H1 (cell line): ENCODE data around the gene SLC52A3. TPM values are rescaled to one million over a fixed set of nuclear protein-coding genes. Genes with fewer than 3 reads are reported as not detected.
A peak's percentile ranks its signal among the peaks of the same experiment; 100 is the strongest.

Experiments used
- CTCF ChIA-PET: fragments of 300-600 bp; sonication (Branson Sonifier 250); formaldehyde crosslinking; loops from one replicate; lab custom pipeline; 2021; ENCODE audit not compliant: partially characterized antibody; lab: Charles Lee
- POLR2A ChIA-PET: fragments of 300-600 bp; sonication (Branson Sonifier 250); formaldehyde crosslinking; loops from one replicate; lab custom pipeline; 2021; ENCODE audit warnings: inconsistent platforms; ENCODE audit not compliant: partially characterized antibody; lab: Charles Lee
- DNase-seq, 2 experiments: peaks; one replicate each; pipeline versions ENCODE4 v3.0.0 to v3.0.0-alpha.2; 2010 to 2022; ENCODE audit warnings: low spot score in 2 of 2, low read depth in 1 of 2, mixed read lengths in 1 of 2
- FAIRE-seq: peaks from 2 replicates; lab custom pipeline; 2011; peaks lifted over from hg19 to GRCh38; lab: Jason Lieb, UNC
- H2AFZ ChIP-seq: 2 replicates; pipeline ENCODE4 v1.8.1; 2012; ENCODE audit warnings: low read length, inconsistent platforms
- H2AK5ac ChIP-seq: 2 replicates; pipeline ENCODE4 v1.6.1; 2013; ENCODE audit warnings: low read depth, low read length
- H2BK120ac ChIP-seq: replicated peaks from 2 replicates; pipeline ENCODE3; 2013; ENCODE audit warnings: low read depth, low read length, inconsistent platforms
- H2BK12ac ChIP-seq: 2 replicates; pipeline ENCODE4 v1.6.1; 2013; ENCODE audit warnings: low read depth, low read length
- H2BK15ac ChIP-seq: 2 replicates; pipeline ENCODE4 v1.6.1; 2013; ENCODE audit warnings: low read length
- H2BK20ac ChIP-seq: 2 replicates; pipeline ENCODE4 v1.6.1; 2013; ENCODE audit warnings: low read length
- H2BK5ac ChIP-seq: 2 replicates; pipeline ENCODE4 v1.6.1; 2013; ENCODE audit warnings: low read depth, low read length
- H3K14ac ChIP-seq: 2 replicates; pipeline ENCODE4 v1.6.1; 2013; ENCODE audit warnings: inconsistent platforms; ENCODE audit not compliant: insufficient read length
- H3K18ac ChIP-seq: 2 replicates; pipeline ENCODE4 v1.6.1; 2013; ENCODE audit warnings: low read length; ENCODE audit errors: extremely low read depth
- H3K23ac ChIP-seq: 2 replicates; pipeline ENCODE4 v1.6.1; 2013; ENCODE audit warnings: inconsistent platforms; ENCODE audit not compliant: insufficient read length
- H3K23me2 ChIP-seq: 2 replicates; pipeline ENCODE4 v1.6.1; 2013; ENCODE audit warnings: low read depth, low read length
- H3K27ac ChIP-seq: 2 replicates; pipeline ENCODE4 v1.6.1; 2011; ENCODE audit warnings: low read depth, low read length, inconsistent platforms
- H3K27me3 ChIP-seq, 4 experiments: replicated peaks in 1 of 4; 1 replicate in 1 of 4; 2 replicates in 3 of 4; pipeline versions ENCODE4 v1.6.1 to v1.8.1; 2011 to 2013; ENCODE audit warnings: low read length in 3 of 4, mild to moderate bottlenecking in 3 of 4, inconsistent platforms in 2 of 4, mixed read lengths in 2 of 4, moderate library complexity in 1 of 4; ENCODE audit not compliant: control insufficient read depth in 3 of 4, insufficient read depth in 3 of 4; ENCODE audit errors: extremely low read depth in 1 of 4
- H3K36me3 ChIP-seq, 4 experiments: 2 replicates each; pipeline versions ENCODE4 v1.6.1 to v1.8.1; 2011 to 2013; ENCODE audit warnings: mild to moderate bottlenecking in 4 of 4, low read length in 3 of 4, moderate library complexity in 2 of 4, control low read depth in 1 of 4, inconsistent platforms in 1 of 4; ENCODE audit not compliant: insufficient read depth in 4 of 4, control insufficient read depth in 2 of 4
- H3K4ac ChIP-seq: replicated peaks from 2 replicates; pipeline ENCODE3; 2013; ENCODE audit warnings: low read length, low read depth, mixed read lengths, inconsistent platforms; ENCODE audit not compliant: insufficient read length
- H3K4me1 ChIP-seq, 4 experiments: replicated peaks in 1 of 4; 1 replicate in 1 of 4; 2 replicates in 3 of 4; pipeline versions ENCODE4 v1.6.1 to v1.8.1; 2011 to 2013; ENCODE audit warnings: low read length in 3 of 4, inconsistent platforms in 2 of 4, mixed read lengths in 1 of 4; ENCODE audit not compliant: insufficient read depth in 4 of 4, control insufficient read depth in 3 of 4
- H3K4me2 ChIP-seq, 2 experiments: 2 replicates each; pipeline versions ENCODE4 v1.6.1 to v1.8.1; 2011 to 2013; ENCODE audit warnings: low read depth in 2 of 2, low read length in 2 of 2, control low read depth in 1 of 2, inconsistent platforms in 1 of 2, mild to moderate bottlenecking in 1 of 2; ENCODE audit not compliant: insufficient read depth in 1 of 2
- H3K4me3 ChIP-seq, 4 experiments: fragments of 200-600, 300-600 bp in 1 of 4; sonication (generic), shearing (Covaris generic), sonication (Bioruptor Twin) in 1 of 4; 2 replicates each; pipeline versions ENCODE4 v1.5.1 to v1.8.1; 2011 to 2016; ENCODE audit warnings: low read length in 4 of 4, low read depth in 3 of 4, control low read depth in 2 of 4, inconsistent platforms in 2 of 4, mild to moderate bottlenecking in 2 of 4, mixed read lengths in 1 of 4, moderate library complexity in 1 of 4; ENCODE audit not compliant: insufficient read depth in 2 of 4; ENCODE audit errors: extremely low read depth in 1 of 4
- H3K56ac ChIP-seq: replicated peaks from 2 replicates; pipeline ENCODE3; 2013; ENCODE audit warnings: low read depth, mild to moderate bottlenecking, mixed read lengths, low read length, inconsistent platforms; ENCODE audit not compliant: insufficient read length
- H3K79me1 ChIP-seq: 2 replicates; pipeline ENCODE4 v1.6.1; 2013; ENCODE audit warnings: low read depth, low read length, control low read depth
- H3K79me2 ChIP-seq, 2 experiments: 2 replicates each; pipeline versions ENCODE4 v1.6.1 to v1.8.1; 2012 to 2013; ENCODE audit warnings: low read length in 2 of 2, mild to moderate bottlenecking in 2 of 2, inconsistent platforms in 1 of 2; ENCODE audit not compliant: insufficient read depth in 2 of 2, control insufficient read depth in 1 of 2
- H3K9ac ChIP-seq, 4 experiments: replicated peaks in 1 of 4; 1 replicate in 1 of 4; 2 replicates in 3 of 4; pipeline versions ENCODE4 v1.6.1 to v1.8.1; 2011 to 2013; ENCODE audit warnings: low read depth in 3 of 4, low read length in 3 of 4, control low read depth in 2 of 4, mild to moderate bottlenecking in 2 of 4, moderate library complexity in 2 of 4, inconsistent platforms in 1 of 4; ENCODE audit errors: extremely low read depth in 1 of 4
- H3K9me3 ChIP-seq, 2 experiments: 2 replicates each; pipeline versions ENCODE4 v1.6.1 to v1.8.1; 2012 to 2013; ENCODE audit warnings: mild to moderate bottlenecking in 2 of 2, moderate library complexity in 2 of 2, control low read depth in 1 of 2, inconsistent platforms in 1 of 2, low read depth in 1 of 2, low read length in 1 of 2, mixed read lengths in 1 of 2; ENCODE audit not compliant: insufficient read depth in 2 of 2
- H4K20me1 ChIP-seq, 2 experiments: replicated peaks in 1 of 2; 2 replicates each; pipeline versions ENCODE3 to v1.8.1; 2011 to 2013; ENCODE audit warnings: inconsistent platforms in 2 of 2, low read length in 2 of 2, mild to moderate bottlenecking in 1 of 2; ENCODE audit not compliant: insufficient read depth in 2 of 2, control insufficient read depth in 1 of 2
- H4K5ac ChIP-seq: 2 replicates; pipeline ENCODE4 v1.6.1; 2013; ENCODE audit warnings: low read length, low read depth, mixed read lengths, inconsistent platforms; ENCODE audit not compliant: insufficient read length
- H4K8ac ChIP-seq: 2 replicates; pipeline ENCODE4 v1.8.0; 2013; ENCODE audit warnings: mild to moderate bottlenecking, moderate library complexity, low read length, inconsistent platforms; ENCODE audit not compliant: insufficient read depth; ENCODE audit errors: extremely low read depth
- H4K91ac ChIP-seq: replicated peaks from 2 replicates; pipeline ENCODE3; 2013; ENCODE audit warnings: low read length, mixed read lengths, inconsistent platforms; ENCODE audit not compliant: insufficient read length
- CEBPB ChIP-seq: IDR thresholded peaks from 2 replicates; pipeline ENCODE4 v1.6.1; 2012; ENCODE audit warnings: low read depth, low read length
- CREB1 ChIP-seq: IDR thresholded peaks from 2 replicates; pipeline ENCODE4 v1.6.1; 2012; ENCODE audit warnings: inconsistent platforms
- CTCF ChIP-seq, 3 experiments: IDR thresholded peaks; 1 replicate in 2 of 3; 2 replicates in 1 of 3; pipeline versions ENCODE4 v1.5.1 to v1.6.1; 2011; ENCODE audit warnings: low read length in 3 of 3, mild to moderate bottlenecking in 3 of 3, inconsistent platforms in 2 of 3, low read depth in 1 of 3, moderate library complexity in 1 of 3; ENCODE audit not compliant: insufficient read depth in 1 of 3; ENCODE audit errors: control extremely low read depth in 1 of 3
- GABPA ChIP-seq: IDR thresholded peaks from 2 replicates; pipeline ENCODE4 v1.6.1; 2011; ENCODE audit warnings: mild to moderate bottlenecking, low read length, moderate library complexity, borderline replicate concordance; ENCODE audit not compliant: insufficient read depth
- RAD21 ChIP-seq, 2 experiments: IDR thresholded peaks in 1 of 2; conservative IDR thresholded peaks in 1 of 2; 2 replicates each; pipeline ENCODE4 v1.6.1; 2011; ENCODE audit warnings: low read depth in 2 of 2, low read length in 2 of 2, improper control_type of control experiment in 1 of 2, inconsistent platforms in 1 of 2, mild to moderate bottlenecking in 1 of 2, moderate library complexity in 1 of 2
- SP4 ChIP-seq: IDR thresholded peaks from 2 replicates; pipeline ENCODE4 v1.6.1; 2012; ENCODE audit warnings: low read length, inconsistent platforms
- WGBS, 2 experiments: shearing (Covaris generic) in 1 of 2; methylation state at CpG; one replicate each; pipeline versions ENCODE4 v1.1.6 to v1.1.7; 2013 to 2015; ENCODE audit warnings: low lambda C conversion rate in 2 of 2, mixed read lengths in 2 of 2, inconsistent platforms in 1 of 2, low coverage in 1 of 2, missing lambda C conversion rate in 1 of 2; ENCODE audit not compliant: insufficient replicate concordance in 2 of 2, insufficient coverage in 1 of 2, insufficient read length in 1 of 2; ENCODE audit errors: extremely low coverage in 1 of 2, missing lambda C conversion rate in 1 of 2; 5-methylcytosine and 5-hydroxymethylcytosine counted together
- long read RNA-seq, 2 experiments: library from RNA in 1 of 2; library from capped mRNA in 1 of 2; stranded (forward); transcript quantifications; one replicate each; pipeline ENCODE4 v2.0.0, GENCODE V29; 2021; ENCODE audit warnings: inconsistent platforms in 1 of 2
- polyA minus RNA-seq, 3 experiments: library from RNA; depleted of rRNA, polyadenylated mRNA; stranded (reverse); fragments of >200 nt; gene quantifications; 1 replicate in 2 of 3; 2 replicates in 1 of 3; pipeline ENCODE4 v1.2.3, GENCODE V29; 2011
- polyA plus RNA-seq, 7 experiments: library from polyadenylated mRNA; depleted of rRNA in 3 of 7; stranded (reverse) in 5 of 7; unstranded in 2 of 7; fragments of >200 nt in 5 of 7; fragments of 200-250 nt in 2 of 7; gene quantifications; 1 replicate in 5 of 7; 2 replicates in 1 of 7; 4 replicates in 1 of 7; pipeline versions ENCODE4 v1.2.1 to v1.2.3, GENCODE V29; 2011 to 2013; ENCODE audit warnings: missing spikeins in 2 of 7, mixed read lengths in 2 of 7
- total RNA-seq: library from RNA; stranded (reverse); fragmentation: NEBNext Ultra II Directional; extraction: Animal tissue kit (Norgen Biotek cat#: 25700); gene quantifications from 2 replicates; pipeline ENCODE4 v1.2.1, GENCODE V29; 2021

SLC52A3 gene
- 3.9 and 4.2 TPM in 2 replicates for total RNA-seq
- 2.3 and 4.2 TPM in 2 replicates for polyA plus RNA-seq (2011; rRNA removed)
- 1.8 TPM for polyA plus RNA-seq (2011; cell fraction: cytosol; rRNA removed)
- polyA plus RNA-seq (2011; cell fraction: nucleus; rRNA removed), result 3.1 TPM
- polyA plus RNA-seq (2012, experiment 1 of 2), result 1.6 to 2.4 TPM (median 2.0 TPM) in 4 replicates
- 2.2 TPM for polyA plus RNA-seq (2012, experiment 2 of 2)
- polyA plus RNA-seq (2013, experiment 1 of 2), result 4.1 TPM
- polyA plus RNA-seq (2013, experiment 2 of 2), result 4.2 TPM
- 2.0 and 2.7 TPM in 2 replicates for polyA minus RNA-seq (2011; rRNA and poly(A)+ RNA removed)
- 2.1 TPM for polyA minus RNA-seq (2011; cell fraction: cytosol; rRNA and poly(A)+ RNA removed)
- polyA minus RNA-seq (2011; cell fraction: nucleus; rRNA and poly(A)+ RNA removed), result 2.5 TPM
- long read RNA-seq, experiment 1, partial matches to known transcripts, result 1 of 5 reads
- long read RNA-seq, experiment 1, other reads (novel, unspliced or antisense), result 4 of 5 reads
- long read RNA-seq, experiment 2, result 0 reads

DNA sequence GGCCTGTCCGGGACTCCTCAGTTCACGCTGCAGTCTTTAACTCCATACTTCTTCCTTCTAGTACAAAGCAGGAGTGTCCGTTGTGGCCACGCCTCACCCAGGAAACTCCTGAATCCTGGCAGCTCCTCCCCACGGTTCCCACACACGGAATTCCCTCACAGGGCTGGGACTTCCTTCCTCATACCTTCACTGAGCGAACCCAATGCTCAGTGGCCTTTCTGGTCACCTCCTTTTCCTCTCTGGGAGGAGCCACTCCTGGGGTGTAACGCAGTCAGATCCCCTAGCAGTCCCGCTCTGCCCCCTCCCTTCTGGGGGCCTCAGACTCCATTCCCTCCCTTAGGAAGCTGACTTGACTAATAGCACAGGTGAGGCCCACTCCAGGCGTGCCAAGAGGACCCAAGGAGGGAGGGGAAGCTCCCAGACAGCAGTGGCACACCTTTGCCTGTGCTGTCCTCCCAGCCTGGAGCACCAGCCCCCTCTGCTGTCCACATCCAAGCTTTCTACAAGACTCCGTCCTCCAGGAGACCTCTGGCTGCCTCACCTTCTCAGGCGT lies at the start of gene SLC52A3:
Gene SLC52A3, minus strand, starts transcription at position 75 of the 553 bp plus-strand sequence. CDS start 2,726 bp downstream, outside the sequence.
- no peak within 1 kb of the TSS for H3K56ac ChIP-seq
- H3K14ac ChIP-seq, result no peak within 1 kb of the TSS
- no peaks in the 10 kb centered on the region for H3K79me1 ChIP-seq
- H3K9ac ChIP-seq, result no peak within 1 kb of the TSS
- H3K18ac ChIP-seq, result no peak within 1 kb of the TSS
- no peak within 1 kb of the TSS for H2BK20ac ChIP-seq
- no peak within 1 kb of the TSS for H3K4me2 ChIP-seq
- H2BK5ac ChIP-seq, result no peak within 1 kb of the TSS
- no peak within 1 kb of the TSS; the same call in 1 of the 2 replicates for H2AK5ac ChIP-seq
- H3K79me2 ChIP-seq, result no peaks in the 10 kb centered on the region
- no peak within 1 kb of the TSS for H3K4me3 ChIP-seq
- H3K27me3 ChIP-seq, result no peaks in the 10 kb centered on the region
- H3K27ac ChIP-seq, result no peak within 1 kb of the TSS
- no peak within 1 kb of the TSS for H3K4ac ChIP-seq
- no peak for FAIRE-seq
- H4K20me1 ChIP-seq, result no peaks in the 10 kb centered on the region
- 77% methylated on average over 10 of the region's 12 CpGs; no CpG with 5 or more reads in 1 of the 2 experiments for WGBS, 2 experiments
- H3K23ac ChIP-seq, result no peak within 1 kb of the TSS
- H2BK12ac ChIP-seq, result no peak within 1 kb of the TSS; the same call in 1 of the 2 replicates
- no peak within 1 kb of the TSS for H2BK120ac ChIP-seq
- peak within 1 kb of the TSS; percentile 26; the same call in 1 of the 2 replicates for H2AFZ ChIP-seq
- no peak within 1 kb of the TSS for H4K5ac ChIP-seq
- H3K4me1 ChIP-seq, result no peaks in the 10 kb centered on the region; a peak in 1 of 7 replicates
- H2BK15ac ChIP-seq, result no peak within 1 kb of the TSS
- DNase-seq, result peak; percentile 27 to 80
- no peaks in the 10 kb centered on the region for H3K23me2 ChIP-seq
- H4K8ac ChIP-seq, result no peak within 1 kb of the TSS; the same call in 1 of the 2 replicates
- TF ChIP-seq CREB1 (no peak), GABPA (no peak), RAD21 (IDR thresholded peaks at IDR 0.05 in 1 of 2, conservative IDR thresholded peaks at IDR 0.05 in 1 of 2; ENCODE audit: low read depth in 2 of 2, low read length in 2 of 2) (peak; percentile 79 to 84), CEBPB (no peak), CTCF (IDR thresholded peaks at IDR 0.05; ENCODE audit: control extremely low read depth in 1 of 3, insufficient read depth in 1 of 3, low read depth in 1 of 3, low read length in 3 of 3) (peak; percentile 78 to 81 (median 79)), SP4 (no peak)
- no peaks in the 10 kb centered on the region for H3K36me3 ChIP-seq
- H4K91ac ChIP-seq, result no peak within 1 kb of the TSS
- CTCF ChIA-PET, result interaction anchor here (0.8 to 2.3 kb wide), 20 partner anchors 8 to 405 kb away, joined by 3 to 13 read pairs (median 3); no protein-coding TSS in a partner anchor
- H3K9me3 ChIP-seq, result no peaks in the 10 kb centered on the region
- POLR2A ChIA-PET, result interaction anchor here (1.0 kb wide), 1 partner anchor 18 kb away, joined by 3 read pairs; no protein-coding TSS in a partner anchor
